Thymus (tissue), 11 donors: Measurements from ENCODE around the gene OR52D1. TPM values are rescaled to one million over a fixed set of nuclear protein-coding genes. Genes with fewer than 3 reads are reported as not detected.

ENCODE experiments used
- DNase-seq, 9 donors: peaks; one replicate each; pipeline ENCODE4 v3.0.0-alpha.2; 2013; ENCODE audit warnings: low spot score in 9 of 9, low read depth in 6 of 9, missing footprints in 1 of 9
- H3K27ac ChIP-seq, 2 donors: one replicate each; pipeline ENCODE4 v1.5.1; 2013; ENCODE audit warnings: control low read depth in 1 of 2, low read depth in 1 of 2, low read length in 1 of 2, mild to moderate bottlenecking in 1 of 2, moderate library complexity in 1 of 2
- H3K27me3 ChIP-seq, 2 donors: one replicate each; pipeline ENCODE4 v1.5.1; 2013; ENCODE audit warnings: low read length in 1 of 2; ENCODE audit not compliant: control insufficient read depth in 2 of 2, insufficient read depth in 1 of 2
- H3K36me3 ChIP-seq, 2 donors: one replicate each; pipeline ENCODE4 v1.5.1; 2013; ENCODE audit warnings: low read length in 1 of 2, mild to moderate bottlenecking in 1 of 2, moderate library complexity in 1 of 2; ENCODE audit not compliant: control insufficient read depth in 2 of 2, insufficient read depth in 2 of 2
- H3K4me1 ChIP-seq, 2 donors: one replicate each; pipeline ENCODE4 v1.5.1; 2013; ENCODE audit warnings: low read length in 2 of 2; ENCODE audit not compliant: control insufficient read depth in 2 of 2, insufficient read depth in 2 of 2
- H3K4me3 ChIP-seq, 2 donors: one replicate each; pipeline ENCODE4 v1.5.1; 2013; ENCODE audit warnings: low read length in 2 of 2, control low read depth in 1 of 2, mild to moderate bottlenecking in 1 of 2
- H3K9me3 ChIP-seq, 2 donors: one replicate each; pipeline ENCODE4 v1.5.1; 2013; ENCODE audit warnings: low read length in 1 of 2, mild to moderate bottlenecking in 1 of 2; ENCODE audit not compliant: control insufficient read depth in 2 of 2, insufficient read depth in 1 of 2
- WGBS: extraction: QIAGEN DNeasy Blood & Tissue Kit; methylation state at CpG from one replicate; pipeline ENCODE4 v1.1.7; 2013; 5-methylcytosine and 5-hydroxymethylcytosine counted together
- polyA plus RNA-seq: library from polyadenylated mRNA; stranded (reverse); fragments of 200-250 nt; gene quantifications from one replicate; pipeline ENCODE4 v1.2.3, GENCODE V29; 2013
- total RNA-seq: library from RNA; stranded (reverse); fragments of 120-200 nt; gene quantifications from one replicate; pipeline ENCODE4 v1.2.4, GENCODE V29; 2013
- donor health status: healthy.

OR52D1 gene
- total and polyA plus RNA-seq, 2 donors, result not detected

DNA sequence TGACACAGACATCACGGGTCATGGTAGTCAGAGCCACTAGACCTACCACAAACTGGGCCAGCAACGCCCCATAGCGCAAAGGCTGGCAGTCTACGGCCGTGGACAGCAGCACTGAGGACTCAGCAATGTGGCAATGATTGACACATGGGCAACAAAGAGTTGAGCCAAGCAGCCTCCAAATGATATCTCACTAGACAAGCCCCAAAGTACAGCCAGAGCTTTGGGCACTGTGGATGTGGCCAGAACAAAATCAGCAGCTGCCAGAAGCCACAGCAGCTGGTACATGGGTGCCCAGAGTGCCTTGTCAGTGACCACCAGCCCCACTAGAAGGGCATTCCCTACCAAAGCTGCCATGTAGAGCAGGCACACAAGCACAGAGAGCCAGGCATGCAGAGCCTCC lies 39.2 kb downstream of the OR52D1 start:
- WGBS, result 98% methylated on average over 5 of the region's 5 CpGs
- H3K27me3 ChIP-seq, result no peaks in the 10 kb centered on the region
- H3K27ac ChIP-seq, result no peak overlapping the region
- DNase-seq, result no peak
- H3K4me1 ChIP-seq, result no peaks in the 10 kb centered on the region
- no peaks in the 10 kb centered on the region for H3K36me3 ChIP-seq
- no peaks in the 10 kb centered on the region for H3K9me3 ChIP-seq
- H3K4me3 ChIP-seq, result no peak overlapping the region

DNA sequence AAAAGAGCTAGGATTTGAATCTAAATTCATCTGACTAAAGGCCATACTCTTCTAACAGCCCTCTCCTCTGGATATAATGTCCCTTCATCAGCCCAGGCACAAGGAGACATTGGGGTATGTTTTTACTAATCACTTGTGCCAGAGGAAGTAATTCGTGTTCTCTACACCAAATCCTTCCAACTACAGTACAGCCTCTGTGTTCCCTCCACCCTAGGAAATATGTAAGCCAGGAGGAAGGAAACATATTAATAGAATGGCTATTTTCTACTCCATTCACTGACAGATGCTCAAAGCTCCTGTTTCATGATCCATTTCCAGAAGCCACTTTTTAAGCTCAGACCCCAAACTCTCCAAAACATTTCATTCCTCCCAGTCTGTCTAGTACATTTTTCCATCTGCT lies 40.0 kb downstream of the OR52D1 start:
- no peaks in the 10 kb centered on the region for H3K36me3 ChIP-seq
- H3K9me3 ChIP-seq, result no peaks in the 10 kb centered on the region
- 26% methylated on average over 1 of the region's 1 CpG for WGBS
- no peak for DNase-seq
- no peak overlapping the region for H3K27ac ChIP-seq
- H3K4me3 ChIP-seq, result no peak overlapping the region
- H3K4me1 ChIP-seq, result no peaks in the 10 kb centered on the region
- H3K27me3 ChIP-seq, result no peaks in the 10 kb centered on the region

DNA sequence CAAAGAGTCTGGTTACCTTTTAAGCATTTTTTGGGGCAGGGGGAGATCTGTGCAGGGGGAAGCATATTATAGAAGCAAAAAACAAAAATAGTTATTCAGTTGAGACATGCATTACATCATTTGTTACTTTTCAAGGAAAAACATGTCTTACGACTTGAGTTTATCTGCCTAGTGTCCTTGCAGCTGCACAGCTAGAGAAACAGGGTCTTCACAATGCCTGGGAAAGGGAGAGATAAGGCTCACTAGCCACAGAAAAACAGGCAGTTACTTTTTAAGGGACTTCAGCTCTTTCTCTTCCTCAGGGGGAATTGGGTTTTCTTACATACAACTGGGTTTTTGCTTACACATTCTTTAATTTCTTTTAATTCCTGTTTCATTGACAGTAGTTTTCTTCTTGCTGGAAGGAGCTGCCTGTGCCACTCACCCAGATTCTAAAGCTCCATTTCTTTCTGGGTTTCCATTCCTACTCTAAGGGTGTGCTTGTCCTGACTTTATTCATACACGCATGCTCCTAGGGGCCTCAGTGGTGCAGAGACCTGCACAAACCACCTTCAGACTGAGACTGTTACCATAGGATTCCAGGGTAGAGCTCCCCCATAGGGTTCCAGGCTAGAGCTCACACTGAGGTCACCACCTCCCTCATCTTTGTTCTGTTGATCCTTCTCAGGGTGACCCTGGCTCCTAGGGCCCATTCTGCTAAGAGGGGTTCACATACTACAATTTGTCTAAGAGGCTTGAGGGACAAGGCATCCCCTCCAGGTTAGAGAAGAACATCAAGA lies 42.8 kb downstream of the OR52D1 start:
- H3K27ac ChIP-seq, result no peak overlapping the region
- no peak overlapping the region for H3K4me3 ChIP-seq
- no peak for DNase-seq
- no peaks in the 10 kb centered on the region for H3K36me3 ChIP-seq
- no peaks in the 10 kb centered on the region for H3K9me3 ChIP-seq
- 97% methylated on average over 2 of the region's 2 CpGs for WGBS
- no peaks in the 10 kb centered on the region for H3K27me3 ChIP-seq
- H3K4me1 ChIP-seq, result no peaks in the 10 kb centered on the region

DNA sequence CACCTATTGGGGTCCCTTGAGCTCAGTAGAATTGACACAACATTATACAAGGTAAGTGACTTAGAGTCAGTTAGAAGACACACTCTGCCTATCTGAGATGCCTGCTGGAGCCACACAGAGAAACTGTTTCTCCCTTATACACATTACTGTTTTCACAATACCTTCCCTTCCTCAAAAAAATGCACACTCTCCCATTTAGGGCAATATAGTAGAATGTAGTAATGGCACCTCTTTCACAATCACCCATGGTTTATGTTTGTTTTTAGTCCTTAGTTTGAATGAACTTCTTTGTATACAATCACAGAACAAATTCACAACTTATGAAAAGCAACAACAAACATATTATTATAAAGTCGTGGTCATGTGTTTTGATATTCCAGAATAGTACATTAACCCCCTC lies 45.6 kb downstream of the OR52D1 start:
- H3K27ac ChIP-seq, result no peak overlapping the region
- no peak overlapping the region for H3K4me3 ChIP-seq
- no peaks in the 10 kb centered on the region for H3K36me3 ChIP-seq
- no peak for DNase-seq
- 91% methylated on average over 1 of the region's 1 CpG for WGBS
- H3K27me3 ChIP-seq, result no peaks in the 10 kb centered on the region
- no peaks in the 10 kb centered on the region for H3K9me3 ChIP-seq
- no peaks in the 10 kb centered on the region for H3K4me1 ChIP-seq

DNA sequence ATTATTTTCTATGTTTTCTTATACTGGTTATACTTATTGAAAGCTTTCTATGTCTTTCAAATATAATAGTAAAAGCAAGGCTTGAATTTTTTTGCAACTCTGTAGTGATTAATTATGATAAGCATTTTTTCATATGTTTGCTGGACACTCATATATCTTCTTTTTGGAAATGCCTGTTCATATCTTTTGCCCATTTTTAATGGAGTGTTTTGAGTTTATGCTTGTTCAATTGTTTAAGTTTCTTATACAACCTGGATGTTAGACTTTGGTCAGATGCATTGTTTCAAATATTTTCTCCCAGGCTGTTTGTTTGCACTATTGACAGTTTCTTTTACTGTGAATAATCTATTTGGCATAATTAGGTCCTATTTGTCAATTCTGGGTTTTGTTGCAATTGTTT lies 48.0 kb downstream of the OR52D1 start:
- Histone ChIP-seq H3K27me3 (no peaks in the 10 kb centered on the region), H3K4me3 (no peak overlapping the region), H3K36me3 (no peaks in the 10 kb centered on the region), H3K9me3 (no peaks in the 10 kb centered on the region), H3K27ac (no peak overlapping the region), H3K4me1 (no peaks in the 10 kb centered on the region)
- no peak for DNase-seq

Other genes with a start within 250 kb of the OR52D1 start
- gene HBG1, start 238.8 kb upstream of the OR52D1 start, total RNA-seq, result 612 TPM
- gene HBG1, start 238.8 kb upstream of the OR52D1 start, polyA plus RNA-seq, result 0.41 TPM
- 5,270 TPM for gene HBG2, start 233.9 kb upstream of the OR52D1 start, total RNA-seq
- gene HBG2, start 233.9 kb upstream of the OR52D1 start, polyA plus RNA-seq, result 1.0 TPM
- gene HBE1, start 218.7 kb upstream of the OR52D1 start, total RNA-seq, result 5.5 TPM
- gene HBE1, start 218.7 kb upstream of the OR52D1 start, polyA plus RNA-seq, result 1.8 TPM
- not detected for gene OR51B4, start 186.7 kb upstream of the OR52D1 start, total RNA-seq
- not detected for gene OR51B4, start 186.7 kb upstream of the OR52D1 start, polyA plus RNA-seq
- not detected for gene OR51B2, start 164.4 kb upstream of the OR52D1 start, total RNA-seq
- gene OR51B2, start 164.4 kb upstream of the OR52D1 start, polyA plus RNA-seq, result 0.07 TPM
- gene OR51B5, start 145.2 kb upstream of the OR52D1 start, total RNA-seq, result 0.14 TPM
- 0.21 TPM for gene OR51B5, start 145.2 kb upstream of the OR52D1 start, polyA plus RNA-seq
- not detected for gene OR51B6, start 137.2 kb upstream of the OR52D1 start, total RNA-seq
- gene OR51B6, start 137.2 kb upstream of the OR52D1 start, polyA plus RNA-seq, result not detected
- not detected for gene OR51M1, start 104.9 kb upstream of the OR52D1 start, total RNA-seq
- 0.02 TPM for gene OR51M1, start 104.9 kb upstream of the OR52D1 start, polyA plus RNA-seq
- not detected for gene OR51Q1, start 66.6 kb upstream of the OR52D1 start, total RNA-seq
- gene OR51Q1, start 66.6 kb upstream of the OR52D1 start, polyA plus RNA-seq, result not detected
- not detected for gene OR51I1, start 47.2 kb upstream of the OR52D1 start, total RNA-seq
- not detected for gene OR51I1, start 47.2 kb upstream of the OR52D1 start, polyA plus RNA-seq
- not detected for gene OR51I2, start 39.4 kb upstream of the OR52D1 start, total RNA-seq
- gene OR51I2, start 39.4 kb upstream of the OR52D1 start, polyA plus RNA-seq, result not detected
- under 0.01 TPM for gene UBQLN3, start 21.3 kb downstream of the OR52D1 start, total RNA-seq
- gene UBQLN3, start 21.3 kb downstream of the OR52D1 start, polyA plus RNA-seq, result 0.07 TPM
- 0.09 TPM for gene UBQLNL, start 28.0 kb downstream of the OR52D1 start, total RNA-seq
- gene UBQLNL, start 28.0 kb downstream of the OR52D1 start, polyA plus RNA-seq, result 1.5 TPM
- 0.05 TPM for gene OR52H1, start 59.9 kb downstream of the OR52D1 start, total RNA-seq
- gene OR52H1, start 59.9 kb downstream of the OR52D1 start, polyA plus RNA-seq, result not detected
- gene OR52B6, start 92.2 kb downstream of the OR52D1 start, total RNA-seq, result not detected
- not detected for gene OR52B6, start 92.2 kb downstream of the OR52D1 start, polyA plus RNA-seq
- gene TRIM6, start 108.0 kb downstream of the OR52D1 start, total RNA-seq, result 1.7 TPM
- gene TRIM6, start 108.0 kb downstream of the OR52D1 start, polyA plus RNA-seq, result 2.9 TPM
- gene TRIM34, start 136.3 kb downstream of the OR52D1 start, total RNA-seq, result 15.0 TPM
- 8.0 TPM for gene TRIM34, start 136.3 kb downstream of the OR52D1 start, polyA plus RNA-seq
- gene TRIM5, start 196.4 kb downstream of the OR52D1 start, total RNA-seq, result 17.6 TPM
- gene TRIM5, start 196.4 kb downstream of the OR52D1 start, polyA plus RNA-seq, result 12.2 TPM
- 78.1 TPM for gene TRIM22, start 201.1 kb downstream of the OR52D1 start, total RNA-seq
- gene TRIM22, start 201.1 kb downstream of the OR52D1 start, polyA plus RNA-seq, result 144 TPM
- gene OR56B1, start 247.8 kb downstream of the OR52D1 start, total RNA-seq, result not detected
- 0.11 TPM for gene OR56B1, start 247.8 kb downstream of the OR52D1 start, polyA plus RNA-seq